ENCODE results near the gene SLIT3.
A peak's percentile ranks its signal among the peaks of the same experiment; 100 is the strongest.

The SLIT3 gene

GRCh38 chr5:168850683-168851082 lies 450.3 kb downstream of the SLIT3 start:
- Histone ChIP-seq H3K36me3 (ENCODE audit: control insufficient read depth, insufficient read depth, low read length) (no peaks in the 10 kb centered on the region), H3K4me3 (ENCODE audit: low read depth, low read length) (no peak overlapping the region), H3K4me1 (peaks cover 26% of the 10 kb centered on the region), H2AFZ (no peak overlapping the region), H3K27me3 (ENCODE audit: control insufficient read depth, insufficient read depth, low read length) (no peaks in the 10 kb centered on the region), H3K4me2 (ENCODE audit: low read length) (no peak overlapping the region), H3K27ac (no peak overlapping the region), H3K9me3 (ENCODE audit: control insufficient read depth, low read length) (no peaks in the 10 kb centered on the region), H3K9ac (no peak overlapping the region), H3K79me2 (peaks cover 14% of the 10 kb centered on the region)
- no peak for TF ChIP-seq CTCF (IDR thresholded peaks at IDR 0.05)

- H3K4me2 ChIP-seq (ENCODE audit: low read length) = peak overlapping the region; percentile 36
- H3K27ac ChIP-seq = no peak overlapping the region
- peaks cover 8% of the 10 kb centered on the region for H3K79me2 ChIP-seq
- peaks cover 23% of the 10 kb centered on the region for H3K4me1 ChIP-seq
- no peaks in the 10 kb centered on the region for H3K27me3 ChIP-seq (ENCODE audit: control insufficient read depth, insufficient read depth, low read length)
- H3K9me3 ChIP-seq (ENCODE audit: control insufficient read depth, low read length) = no peaks in the 10 kb centered on the region
- H2AFZ ChIP-seq = no peak overlapping the region
- no peak overlapping the region for H3K9ac ChIP-seq
- H3K4me3 ChIP-seq (ENCODE audit: low read depth, low read length) = no peak overlapping the region
- no peaks in the 10 kb centered on the region for H3K36me3 ChIP-seq (ENCODE audit: control insufficient read depth, insufficient read depth, low read length)
- TF ChIP-seq CTCF (IDR thresholded peaks at IDR 0.05) = no peak
These were observed 452.4 kb downstream of the SLIT3 start for GRCh38 chr5:168848569-168848968.

- H3K4me3 ChIP-seq (ENCODE audit: low read depth, low read length) = no peak overlapping the region
- H3K27ac ChIP-seq = no peak overlapping the region
- H3K9me3 ChIP-seq (ENCODE audit: control insufficient read depth, low read length) = no peaks in the 10 kb centered on the region
- no peak for TF ChIP-seq CTCF (IDR thresholded peaks at IDR 0.05)
- H3K36me3 ChIP-seq (ENCODE audit: control insufficient read depth, insufficient read depth, low read length) = no peaks in the 10 kb centered on the region
- no peak overlapping the region for H2AFZ ChIP-seq
- no peaks in the 10 kb centered on the region for H3K27me3 ChIP-seq (ENCODE audit: control insufficient read depth, insufficient read depth, low read length)
- H3K4me1 ChIP-seq = peaks cover 19% of the 10 kb centered on the region
- H3K4me2 ChIP-seq (ENCODE audit: low read length) = no peak overlapping the region
- H3K9ac ChIP-seq = no peak overlapping the region
- H3K79me2 ChIP-seq = peaks cover 8% of the 10 kb centered on the region
These were observed 453.3 kb downstream of the SLIT3 start for GRCh38 chr5:168847511-168848073.

GRCh38 chr5:168844922-168845296 lies 456.0 kb downstream of the SLIT3 start:
- Histone ChIP-seq H3K4me3 (ENCODE audit: low read depth, low read length) (no peak overlapping the region), H3K79me2 (peaks cover 4% of the 10 kb centered on the region), H3K9ac (no peak overlapping the region), H3K4me2 (ENCODE audit: low read length) (no peak overlapping the region), H3K9me3 (ENCODE audit: control insufficient read depth, low read length) (no peaks in the 10 kb centered on the region), H3K27me3 (ENCODE audit: control insufficient read depth, insufficient read depth, low read length) (no peaks in the 10 kb centered on the region), H3K27ac (no peak overlapping the region), H2AFZ (no peak overlapping the region), H3K36me3 (ENCODE audit: control insufficient read depth, insufficient read depth, low read length) (no peaks in the 10 kb centered on the region), H3K4me1 (peaks cover 10% of the 10 kb centered on the region)
- no peak for TF ChIP-seq CTCF (IDR thresholded peaks at IDR 0.05)
